ENCODE measurements around the gene METTL5.

Gene METTL5

GRCh38 chr2:169775354-169775753, 49.4 kb downstream of the METTL5 start:
- TF ChIP-seq SIN3A (IDR thresholded peaks at IDR 0.05; ENCODE audit: borderline replicate concordance, insufficient read depth, low read length), result no peak
- no peak for TF ChIP-seq REST (IDR thresholded peaks at IDR 0.05; ENCODE audit: insufficient read depth in 1 of 2, low read depth in 2 of 2, low read length in 2 of 2)
- TF ChIP-seq TAF1 (IDR thresholded peaks at IDR 0.05; ENCODE audit: borderline replicate concordance, insufficient read depth, low read length), result no peak
- TF ChIP-seq POLR2AphosphoS5 (IDR thresholded peaks at IDR 0.05; ENCODE audit: low read depth, low read length), result no peak
- no peak for TF ChIP-seq FOXP2 (optimal IDR thresholded peaks at IDR 0.05; ENCODE audit: borderline replicate concordance, extremely low read depth, extremely low read length, insufficient read depth)

- no peak for TF ChIP-seq POLR2AphosphoS5 (IDR thresholded peaks at IDR 0.05; ENCODE audit: low read depth, low read length)
- no peak for TF ChIP-seq REST (IDR thresholded peaks at IDR 0.05; ENCODE audit: insufficient read depth in 1 of 2, low read depth in 2 of 2, low read length in 2 of 2)
- TF ChIP-seq FOXP2 (optimal IDR thresholded peaks at IDR 0.05; ENCODE audit: borderline replicate concordance, extremely low read depth, extremely low read length, insufficient read depth), result no peak
- TF ChIP-seq TAF1 (IDR thresholded peaks at IDR 0.05; ENCODE audit: borderline replicate concordance, insufficient read depth, low read length), result no peak
- no peak for TF ChIP-seq SIN3A (IDR thresholded peaks at IDR 0.05; ENCODE audit: borderline replicate concordance, insufficient read depth, low read length)
Measured at GRCh38 chr2:169772651-169773050, 52.1 kb downstream of the METTL5 start.

GRCh38 chr2:169771612-169772011, 53.1 kb downstream of the METTL5 start:
- TF ChIP-seq POLR2AphosphoS5 (IDR thresholded peaks at IDR 0.05; ENCODE audit: low read depth, low read length), result no peak
- TF ChIP-seq TAF1 (IDR thresholded peaks at IDR 0.05; ENCODE audit: borderline replicate concordance, insufficient read depth, low read length), result no peak
- TF ChIP-seq FOXP2 (optimal IDR thresholded peaks at IDR 0.05; ENCODE audit: borderline replicate concordance, extremely low read depth, extremely low read length, insufficient read depth), result no peak
- TF ChIP-seq REST (IDR thresholded peaks at IDR 0.05; ENCODE audit: insufficient read depth in 1 of 2, low read depth in 2 of 2, low read length in 2 of 2), result no peak
- TF ChIP-seq SIN3A (IDR thresholded peaks at IDR 0.05; ENCODE audit: borderline replicate concordance, insufficient read depth, low read length), result no peak

- TF ChIP-seq FOXP2 (optimal IDR thresholded peaks at IDR 0.05; ENCODE audit: borderline replicate concordance, extremely low read depth, extremely low read length, insufficient read depth) (no peak), POLR2AphosphoS5 (IDR thresholded peaks at IDR 0.05; ENCODE audit: low read depth, low read length) (no peak), TAF1 (IDR thresholded peaks at IDR 0.05; ENCODE audit: borderline replicate concordance, insufficient read depth, low read length) (no peak), REST (IDR thresholded peaks at IDR 0.05; ENCODE audit: insufficient read depth in 1 of 2, low read depth in 2 of 2, low read length in 2 of 2) (no peak), SIN3A (IDR thresholded peaks at IDR 0.05; ENCODE audit: borderline replicate concordance, insufficient read depth, low read length) (no peak)
Measured at GRCh38 chr2:169771021-169771420, 53.7 kb downstream of the METTL5 start.

Data from PFSK-1 (cell line).